HK-2 (cell line): ENCODE results near the gene VPS26C.

ENCODE experiments used
- DNase-seq: peaks from one replicate; pipeline ENCODE4 v3.0.0-alpha.2; 2018; ENCODE audit not compliant: unreplicated experiment

Gene VPS26C

DNA sequence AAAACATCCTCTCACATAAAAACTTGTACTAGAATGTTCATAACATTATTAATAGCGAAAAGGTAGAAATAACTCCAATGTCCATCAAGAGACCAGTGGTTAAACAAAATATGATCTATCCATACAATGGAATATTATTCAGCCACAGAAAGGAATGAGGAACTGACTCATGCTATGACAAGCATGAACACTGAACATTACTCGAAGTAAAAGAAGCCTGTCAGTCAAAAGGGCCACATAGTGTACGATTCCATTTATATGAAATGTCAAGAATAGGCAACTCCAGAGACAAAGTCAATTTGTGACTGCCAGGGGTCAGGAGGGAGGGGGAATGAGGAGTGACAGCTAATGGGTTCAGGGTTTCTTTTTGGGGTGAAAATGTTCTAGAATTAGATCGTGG, 2.3 kb downstream of the VPS26C start:
- DNase-seq, result no peak

DNA sequence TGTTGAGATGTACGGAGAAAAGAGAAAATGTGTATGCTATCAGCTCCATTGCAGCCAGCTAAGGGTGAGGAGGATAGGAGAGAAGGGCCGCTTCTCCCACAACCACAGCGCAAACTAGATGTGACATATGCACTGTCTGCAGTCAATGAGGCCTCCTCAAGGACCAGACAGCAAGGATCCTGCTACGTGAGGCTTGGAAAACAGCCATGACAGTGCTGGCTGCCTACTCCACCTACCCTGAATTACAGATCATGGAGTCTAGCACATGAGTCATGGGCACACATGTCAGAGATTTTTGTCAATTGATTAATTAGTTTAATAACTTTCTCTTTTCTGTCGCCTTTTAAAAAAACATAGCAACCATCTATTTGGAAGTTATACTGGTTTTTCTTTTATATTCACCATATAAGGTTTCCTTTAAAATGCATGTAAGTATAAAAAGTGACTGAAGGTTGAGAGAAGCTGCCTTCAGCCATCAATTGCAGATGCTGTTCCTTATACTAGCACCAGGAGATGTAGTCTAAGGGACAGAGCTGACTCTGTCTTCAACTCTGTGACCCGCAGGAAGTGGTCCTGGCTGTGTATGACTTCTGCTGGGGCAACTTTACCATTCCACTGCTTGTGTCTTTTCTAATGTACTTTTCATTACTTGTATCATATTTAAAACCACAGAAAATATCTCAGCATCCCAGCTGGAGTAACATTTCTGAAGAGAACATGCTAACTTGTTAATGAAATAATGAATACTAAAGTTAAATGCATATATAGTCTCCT, 3.1 kb downstream of the VPS26C start:
- no peak for DNase-seq

GRCh38 chr21:37259426-37259825, 7.7 kb downstream of the VPS26C start:
- no peak for DNase-seq

DNA sequence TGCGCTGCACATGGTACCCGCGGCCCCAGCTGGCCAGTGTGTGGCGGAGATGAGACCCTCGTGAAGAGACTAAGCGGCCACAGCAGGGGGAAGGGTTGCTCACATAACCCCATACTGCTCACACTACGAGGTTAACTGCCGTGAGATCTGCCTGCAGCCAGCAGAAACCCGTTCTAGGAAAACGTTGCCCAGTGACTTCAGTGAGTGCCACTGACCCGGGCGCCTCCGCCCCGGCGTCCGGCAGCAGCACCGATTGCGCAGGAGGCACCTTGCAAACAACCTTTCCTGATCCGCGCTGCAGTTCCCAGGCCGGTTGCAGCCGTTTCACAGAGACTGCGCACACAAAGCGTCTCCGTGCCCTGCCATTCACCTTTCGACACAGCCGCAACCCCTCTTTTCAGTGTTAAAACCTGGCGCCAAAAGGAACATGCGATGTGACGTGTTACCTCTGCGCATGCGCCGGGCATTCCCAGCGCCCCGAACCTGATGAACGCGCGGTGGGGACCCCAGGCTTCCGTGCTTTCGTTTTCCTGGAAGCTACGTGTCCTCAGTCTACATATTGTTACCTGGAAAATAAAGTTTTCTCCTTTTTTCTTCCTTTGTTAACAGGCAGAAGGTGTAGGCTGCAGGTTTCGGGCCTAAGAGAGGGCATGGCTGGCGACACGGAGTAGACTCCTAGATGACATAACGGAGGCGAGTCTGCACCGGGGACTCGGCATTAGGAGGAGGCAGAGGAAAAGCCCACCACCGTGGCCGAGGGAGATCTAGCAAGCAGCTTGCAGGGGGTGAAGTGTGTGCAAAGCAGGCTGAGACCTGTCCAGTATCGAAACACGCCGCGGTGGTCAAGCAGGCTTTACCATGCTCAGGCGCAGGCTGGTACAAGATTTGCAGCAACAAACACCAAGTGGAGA, 8.9 kb downstream of the VPS26C start:
- DNase-seq, result peak; percentile 36

DNA sequence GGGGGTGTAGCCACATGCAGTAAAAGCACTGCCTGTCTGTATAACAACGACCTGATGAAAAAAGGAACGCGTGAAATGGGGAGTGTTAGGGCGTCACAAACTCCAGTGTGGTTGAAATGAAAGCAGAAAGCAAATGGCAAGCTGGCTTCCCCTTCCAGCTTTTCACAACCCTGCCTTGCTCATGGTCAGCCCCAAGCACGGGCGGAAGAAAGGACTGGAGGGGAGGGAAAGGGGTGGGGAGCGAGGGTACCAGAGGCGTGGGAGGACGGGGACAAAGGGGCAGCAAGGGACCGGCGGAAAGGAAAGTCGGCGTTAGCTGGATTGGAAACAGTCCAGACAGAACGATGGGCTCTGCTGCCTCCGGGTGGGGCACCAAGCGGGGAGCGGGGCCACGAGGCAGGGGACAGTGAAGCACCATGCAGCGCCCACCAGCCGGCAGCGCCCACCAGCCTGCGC, 9.6 kb downstream of the VPS26C start:
- peak; percentile 10 for DNase-seq

- no peak for DNase-seq
These were observed 13.1 kb downstream of the VPS26C start for GRCh38 chr21:37253991-37254390.

- no peak for DNase-seq
These were observed 15.9 kb downstream of the VPS26C start for GRCh38 chr21:37251294-37251634.

DNA sequence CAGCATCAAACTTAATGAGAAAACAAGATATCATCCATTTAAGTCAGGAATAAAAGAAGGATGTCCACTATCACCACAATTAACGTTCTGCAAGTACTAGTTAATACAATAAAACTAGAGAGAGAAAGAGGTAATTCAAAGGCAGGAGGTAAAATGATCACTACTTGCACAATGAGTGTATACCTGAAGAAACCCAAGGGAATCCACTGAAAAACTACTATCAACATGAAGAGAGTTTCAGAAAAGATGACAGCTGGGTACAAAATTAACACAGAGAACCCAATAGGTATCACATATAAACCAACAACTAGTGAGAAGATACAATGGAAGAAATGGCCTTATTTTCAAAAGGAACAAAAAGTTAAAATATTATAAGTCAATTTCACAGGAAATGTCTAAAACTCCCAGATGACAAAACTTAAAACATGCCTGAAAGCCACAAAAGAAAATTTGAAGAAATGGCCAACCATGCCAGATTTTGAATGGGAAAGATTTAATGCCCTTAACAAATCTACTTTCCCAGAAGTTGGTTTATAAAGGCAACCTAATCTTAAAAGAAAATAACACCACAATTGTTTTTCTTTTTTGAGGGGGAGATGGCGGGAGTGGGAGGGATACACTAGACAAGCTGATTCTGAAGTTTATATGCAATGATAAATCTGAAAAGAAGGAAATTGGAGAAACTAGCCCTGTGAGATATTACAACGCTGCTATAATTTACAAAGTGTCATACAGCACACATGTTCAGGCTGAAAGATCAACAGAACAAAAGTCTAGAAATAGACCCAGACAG, 17.8 kb downstream of the VPS26C start:
- no peak for DNase-seq

- DNase-seq, result no peak
These were observed 18.8 kb downstream of the VPS26C start for GRCh38 chr21:37248298-37248697.

- DNase-seq, result no peak
These were observed 22.0 kb downstream of the VPS26C start for GRCh38 chr21:37245151-37245550.

DNA sequence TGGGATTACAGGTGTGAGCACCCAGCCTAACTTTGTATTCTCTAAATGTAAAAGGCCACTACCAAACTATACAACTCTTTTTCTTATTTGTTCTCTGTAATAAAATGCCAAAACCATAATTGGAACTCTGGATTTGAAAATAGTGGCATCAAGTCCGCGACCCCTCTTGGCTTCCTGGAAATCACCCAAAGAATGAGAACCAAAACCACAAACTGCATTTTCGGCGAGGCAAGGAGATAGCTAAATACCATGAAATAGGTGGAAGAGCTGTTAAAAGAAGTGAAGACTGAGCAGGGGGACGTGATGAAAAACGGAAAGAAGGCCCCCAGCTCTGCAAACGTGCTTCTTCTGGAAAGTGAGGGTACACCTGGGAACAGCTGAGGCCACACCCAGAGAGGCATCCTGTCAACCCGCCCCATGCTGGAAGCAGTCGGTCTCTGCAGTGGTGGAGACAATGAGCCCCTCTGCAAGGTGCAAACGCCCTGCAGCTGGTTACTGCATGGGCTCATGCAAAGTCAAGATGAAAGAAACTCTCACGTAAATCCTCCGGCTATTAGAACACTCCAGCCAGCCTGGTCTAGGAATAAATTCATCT, 22.5 kb downstream of the VPS26C start:
- no peak for DNase-seq

DNA sequence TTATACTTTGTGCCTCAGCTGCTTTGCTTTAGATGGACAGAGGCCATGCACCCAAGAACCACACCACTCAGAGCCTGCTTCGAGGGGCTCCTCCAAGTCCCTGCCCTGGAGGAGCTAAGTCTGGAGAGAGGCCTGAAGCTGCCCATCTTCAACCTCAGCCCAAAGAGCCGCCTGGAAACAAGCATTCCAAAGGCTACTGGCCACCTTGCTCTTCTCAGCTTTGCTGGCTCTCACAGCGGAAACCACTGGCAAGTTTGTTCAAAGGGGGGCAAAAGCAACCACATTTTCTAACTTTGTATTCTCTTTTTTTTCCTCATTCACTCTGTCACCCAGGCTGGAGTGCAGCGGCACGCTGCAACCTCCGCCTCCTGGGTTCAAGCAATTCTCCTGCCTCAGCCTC, 23.2 kb downstream of the VPS26C start:
- no peak for DNase-seq

- no peak for DNase-seq
These were observed 25.7 kb downstream of the VPS26C start for GRCh38 chr21:37241426-37241825.

DNA sequence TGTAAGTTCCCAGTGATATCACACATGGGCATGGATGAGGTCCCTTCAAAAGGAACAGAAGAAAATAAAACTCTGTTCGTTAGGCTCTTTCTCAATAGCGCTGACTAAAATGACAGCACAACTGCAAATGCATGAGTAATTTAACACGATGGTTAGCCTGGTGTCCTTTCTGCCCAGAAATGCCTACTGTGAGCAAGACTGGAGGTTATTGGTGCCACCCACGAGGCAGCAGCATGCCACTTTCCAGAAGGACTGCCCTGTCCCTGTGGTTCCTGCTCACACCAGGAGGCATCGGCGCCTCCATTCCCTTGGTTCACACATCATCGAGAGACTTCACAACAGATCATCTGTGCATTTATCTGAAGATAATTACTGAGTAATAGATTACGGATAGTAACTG, 26.2 kb downstream of the VPS26C start:
- DNase-seq, result no peak

GRCh38 chr21:37237764-37238163, 29.4 kb downstream of the VPS26C start:
- DNase-seq, result no peak

DNA sequence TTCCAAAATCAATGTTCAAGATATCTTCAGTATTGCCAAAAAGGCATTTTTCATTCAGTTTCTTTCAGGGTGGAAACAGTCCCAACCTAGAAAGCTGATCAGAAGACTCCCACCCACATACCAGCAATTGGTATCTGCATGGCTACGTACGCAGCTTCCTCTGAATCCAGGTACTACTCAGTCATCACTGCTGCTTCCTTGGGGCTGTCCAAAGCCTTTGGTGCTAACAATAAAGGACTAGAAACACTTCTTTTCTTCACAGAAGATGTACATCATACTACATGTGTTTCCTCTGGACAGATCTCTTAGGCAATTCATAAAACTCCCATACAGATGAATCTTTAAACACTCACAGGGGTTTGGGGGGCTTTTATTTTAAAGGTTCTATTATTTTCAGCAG, 29.8 kb downstream of the VPS26C start:
- no peak for DNase-seq

GRCh38 chr21:37233551-37234146, 33.5 kb downstream of the VPS26C start:
- no peak for DNase-seq

GRCh38 chr21:37232274-37233018, 34.7 kb downstream of the VPS26C start:
- DNase-seq, result no peak

GRCh38 chr21:37231671-37232070, 35.5 kb downstream of the VPS26C start:
- no peak for DNase-seq

DNA sequence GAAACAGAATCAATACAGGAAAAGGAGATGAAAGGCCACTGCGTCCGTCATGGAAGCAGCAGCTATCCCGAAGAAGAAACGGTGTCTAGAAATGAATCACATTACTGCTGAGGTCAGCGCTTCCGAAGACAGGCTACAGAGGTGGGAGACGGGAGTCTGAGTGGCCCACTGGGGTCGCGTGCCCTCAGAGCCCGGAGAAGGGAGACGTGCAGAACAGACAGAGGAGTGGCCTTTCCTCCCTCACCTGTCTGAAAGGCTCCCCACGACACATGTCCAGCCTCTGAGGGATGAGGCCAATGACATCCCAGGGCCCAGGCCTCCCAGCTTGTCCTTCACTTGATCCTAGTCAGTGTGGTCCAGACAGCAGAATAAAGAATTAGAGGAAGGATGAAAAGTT, 35.9 kb downstream of the VPS26C start:
- DNase-seq, result no peak
